Activated B cell treated with CpG ODN at 0.5 μM for 24 hours (primary cell): ENCODE measurements around the gene NFIA. TPM values are rescaled to one million over a fixed set of nuclear protein-coding genes. Genes with fewer than 3 reads are reported as not detected.

Source experiments
- ATAC-seq: fragments of 200-7000 bp; cut with Tn5 transposase; one replicate; pipeline ENCODE4 v1.10.0; 2021; ENCODE audit warnings: low read depth, mild to moderate bottlenecking, moderate library complexity
- CTCF ChIA-PET: fragments of 350-600 bp; sonication (Branson Sonifier 250); formaldehyde crosslinking; loops from one replicate; lab custom pipeline; 2021; ENCODE audit warnings: antibody characterized with exemption; lab: Charles Lee
- POLR2A ChIA-PET: fragments of 350-600 bp; sonication (Branson Sonifier 250); formaldehyde crosslinking; loops from one replicate; lab custom pipeline; 2021; ENCODE audit warnings: antibody characterized with exemption; lab: Charles Lee
- DNase-seq: peaks from one replicate; pipeline ENCODE4 v3.0.0; 2022
- H3K27ac Mint-ChIP-seq: one replicate; pipeline ENCODE4 v1.8.0; 2020; ENCODE audit warnings: mixed read lengths
- H3K27me3 Mint-ChIP-seq: one replicate; pipeline ENCODE4 v1.8.0; 2021; ENCODE audit warnings: mixed read lengths
- H3K36me3 Mint-ChIP-seq: one replicate; pipeline ENCODE4 v1.8.0; 2021; ENCODE audit warnings: low read depth, mixed read lengths
- H3K4me1 Mint-ChIP-seq: one replicate; pipeline ENCODE4 v1.8.0; 2021; ENCODE audit warnings: mixed read lengths
- H3K4me3 Mint-ChIP-seq: one replicate; pipeline ENCODE4 v1.8.0; 2020; ENCODE audit warnings: mild to moderate bottlenecking, mixed read lengths
- H3K9me3 Mint-ChIP-seq: one replicate; pipeline ENCODE4 v1.8.0; 2020; ENCODE audit warnings: mixed read lengths
- CTCF ChIP-seq: fragments of 200-600 bp; IDR thresholded peaks from one replicate; pipeline ENCODE4 v1.8.0; 2022; ENCODE audit warnings: antibody characterized with exemption, mild to moderate bottlenecking
- intact Hi-C: fragments of 100-400 bp; cut with micrococcal nuclease; formaldehyde crosslinking; loops from one replicate; pipeline ENCODE4 v1.15.1; 2024
- total RNA-seq: library from RNA; stranded (reverse); gene quantifications from 2 replicates; pipeline ENCODE4 v1.2.3, GENCODE V29; 2022

The NFIA gene
- total RNA-seq, 1 donor from 2014 or later: 0.13 TPM

GRCh38 chr1:61400131-61400770, 317.9 kb downstream of the NFIA start:
- H3K36me3 Mint-ChIP-seq: no peaks in the 10 kb centered on the region
- H3K4me3 Mint-ChIP-seq: no peak overlapping the region
- peaks cover 9% of the 10 kb centered on the region for H3K27me3 Mint-ChIP-seq
- intact Hi-C loops: no loop called here
- H3K9me3 Mint-ChIP-seq: no peaks in the 10 kb centered on the region
- CTCF ChIA-PET: no interaction called here
- POLR2A ChIA-PET: no interaction called here
- no peak for ATAC-seq
- TF ChIP-seq CTCF: no peak
- H3K27ac Mint-ChIP-seq: no peak overlapping the region
- no peak for DNase-seq
- H3K4me1 Mint-ChIP-seq: no peaks in the 10 kb centered on the region

GRCh38 chr1:61400997-61401396, 318.6 kb downstream of the NFIA start:
- TF ChIP-seq CTCF: no peak
- no peak overlapping the region for H3K27ac Mint-ChIP-seq
- intact Hi-C loops: no loop called here
- H3K4me3 Mint-ChIP-seq: no peak overlapping the region
- ChIA-PET CTCF (no interaction called here), POLR2A (no interaction called here)
- no peaks in the 10 kb centered on the region for H3K9me3 Mint-ChIP-seq
- peaks cover 9% of the 10 kb centered on the region for H3K27me3 Mint-ChIP-seq
- DNase-seq (no peak), ATAC-seq (no peak)
- no peaks in the 10 kb centered on the region for H3K4me1 Mint-ChIP-seq
- no peaks in the 10 kb centered on the region for H3K36me3 Mint-ChIP-seq

GRCh38 chr1:61403679-61404596, 321.6 kb downstream of the NFIA start:
- no peak for DNase-seq
- CTCF ChIA-PET: no interaction called here
- TF ChIP-seq CTCF: no peak
- no peaks in the 10 kb centered on the region for H3K9me3 Mint-ChIP-seq
- H3K4me1 Mint-ChIP-seq: no peaks in the 10 kb centered on the region
- no peak overlapping the region for H3K4me3 Mint-ChIP-seq
- POLR2A ChIA-PET: no interaction called here
- no peak for ATAC-seq
- H3K36me3 Mint-ChIP-seq: no peaks in the 10 kb centered on the region
- H3K27me3 Mint-ChIP-seq: peaks cover 9% of the 10 kb centered on the region
- intact Hi-C loops: no loop called here
- no peak overlapping the region for H3K27ac Mint-ChIP-seq

- ChIA-PET POLR2A (no interaction called here), CTCF (interaction anchor here (1.8 kb wide), 1 partner anchor 355 kb away, joined by 4 read pairs; no protein-coding TSS in a partner anchor)
- DNase-seq (no peak), ATAC-seq (no peak)
- no peaks in the 10 kb centered on the region for H3K9me3 Mint-ChIP-seq
- H3K4me3 Mint-ChIP-seq: no peak overlapping the region
- H3K36me3 Mint-ChIP-seq: no peaks in the 10 kb centered on the region
- intact Hi-C loops: no loop called here
- TF ChIP-seq CTCF: no peak
- H3K27ac Mint-ChIP-seq: no peak overlapping the region
- peaks cover 9% of the 10 kb centered on the region for H3K27me3 Mint-ChIP-seq
- H3K4me1 Mint-ChIP-seq: no peaks in the 10 kb centered on the region
Observed at GRCh38 chr1:61404597-61405376, 322.4 kb downstream of the NFIA start.
